ENCODE measurements around the gene DNAJB7. TPM values are rescaled to one million over a fixed set of nuclear protein-coding genes. Genes with fewer than 3 reads are reported as not detected.

DNAJB7 gene
- total and polyA plus RNA-seq, 2 of the 13 experiments (the other 11 are each of a cell fraction or from before 2014, with no cell fraction given): not detected

GRCh38 chr22:40856513-40857308 lies 5.2 kb downstream of the DNAJB7 start, which contains the start of the genes ST13 and XPNPEP3 (continued):
- TF ChIP-seq MTERF4 (CRISPR knock-in tag; IDR thresholded peaks at IDR 0.05) (no peak; the same call in none of the 2 replicates), ZNF800 (CRISPR knock-in tag; IDR thresholded peaks at IDR 0.05) (no peak), RXRB (CRISPR knock-in tag; IDR thresholded peaks at IDR 0.05; ENCODE audit: borderline replicate concordance) (peak; percentile 66), KMT2B (CRISPR knock-in tag; IDR thresholded peaks at IDR 0.05) (peak; percentile 90), ZNF232 (CRISPR knock-in tag; IDR thresholded peaks at IDR 0.05; ENCODE audit: borderline replicate concordance) (no peak; the same call in 1 of the 2 replicates), EEA1 (CRISPR knock-in tag; IDR thresholded peaks at IDR 0.05; ENCODE audit: borderline replicate concordance) (peak; percentile 78; the same call in 1 of the 2 replicates), JUN (CRISPR knock-in tag; IDR thresholded peaks at IDR 0.05) (peak; percentile 53; the same call in 1 of the 2 replicates), GFI1 (CRISPR knock-in tag; IDR thresholded peaks at IDR 0.05; ENCODE audit: borderline replicate concordance) (peak; percentile 72; the same call in 1 of the 2 replicates), PHF5A (CRISPR knock-in tag; IDR thresholded peaks at IDR 0.05; ENCODE audit: low read depth, unreplicated experiment) (no peak), ZNF570 (CRISPR knock-in tag; IDR thresholded peaks at IDR 0.05; ENCODE audit: borderline replicate concordance) (0 out of 2 replicates have a peak, but pooled peaks have one; percentile 77), STAG1 (CRISPR knock-in tag; IDR thresholded peaks at IDR 0.05) (no peak), NR0B2 (CRISPR knock-in tag; IDR thresholded peaks at IDR 0.05) (peak; percentile 49; the same call in 1 of the 2 replicates), PAWR (CRISPR knock-in tag; IDR thresholded peaks at IDR 0.05; ENCODE audit: borderline replicate concordance) (0 out of 2 replicates have a peak, but pooled peaks have one; percentile 76), STAT5B (CRISPR knock-in tag; IDR thresholded peaks at IDR 0.05) (no peak), ZNF557 (CRISPR knock-in tag; IDR thresholded peaks at IDR 0.05) (peak; percentile 26; the same call in 1 of the 2 replicates), PHF8 (CRISPR knock-in tag; IDR thresholded peaks at IDR 0.05) (peak; percentile 88), ZNF124 (CRISPR knock-in tag; IDR thresholded peaks at IDR 0.05) (peak; percentile 16; the same call in 1 of the 2 replicates), SNAPC4 (CRISPR knock-in tag; IDR thresholded peaks at IDR 0.05) (peak; percentile 23; the same call in 1 of the 2 replicates), CREB1 (IDR thresholded peaks at IDR 0.05) (peak; percentile 100), CREB1 (CRISPR knock-in tag; IDR thresholded peaks at IDR 0.05) (peak; percentile 98)

Data from HepG2 (cell line).